HCT116 (cell line): Measurements from ENCODE around the gene CDH23. TPM values are rescaled to one million over a fixed set of nuclear protein-coding genes. Genes with fewer than 3 reads are reported as not detected.

Experiments used
- ATAC-seq: fragments of 200-7000 bp; cut with Tn5 transposase; 2 replicates; pipeline ENCODE4 v1.9.1; 2020; ENCODE audit warnings: mild to moderate bottlenecking, moderate library complexity
- BruUV-seq: library from RNA; stranded (reverse); fragments of 400-500 nt; replicated peaks from 2 replicates; lab custom pipeline; 2021; lab: Mats Ljungman, UMichigan
- CTCF ChIA-PET: fragments of 300-600 bp; sonication (Branson Sonifier 250); formaldehyde crosslinking; loops from one replicate; lab custom pipeline; 2021; ENCODE audit warnings: antibody characterized with exemption; lab: Charles Lee
- POLR2A ChIA-PET: fragments of 300-600, 350-600 bp; sonication (Branson Sonifier 250); formaldehyde crosslinking; loops from one replicate; lab custom pipeline; 2021; ENCODE audit warnings: antibody characterized with exemption; lab: Charles Lee
- RAD21 ChIA-PET, 2 experiments: fragments of 300-600 bp; sonication (Branson Sonifier 250); formaldehyde crosslinking; loops; one replicate each; lab custom pipeline; 2023; ENCODE audit warnings: low total read pairs in 2 of 2; ENCODE audit not compliant: uncharacterized antibody in 2 of 2, unreplicated experiment in 2 of 2, low non-redundant PET in 1 of 2; lab: Charles Lee
- DNase-seq: peaks from one replicate; pipeline ENCODE4 v3.0.0-alpha.2; 2010; ENCODE audit warnings: low read depth, low spot score
- H2AFZ ChIP-seq: fragments of 200-600 bp; shearing (Covaris generic), sonication (generic); 2 replicates; pipeline ENCODE4 v1.6.1; 2017; ENCODE audit warnings: low read depth, mixed run types, mixed read lengths, antibody characterized with exemption, low read length; ENCODE audit not compliant: poor library complexity, severe bottlenecking
- H3K27ac ChIP-seq: 2 replicates; pipeline ENCODE4 v1.5.1; 2012; ENCODE audit warnings: low read depth, low read length
- H3K27me3 ChIP-seq: fragments of 200-600 bp; sonication (generic); 2 replicates; pipeline ENCODE4 v1.6.1; 2016; ENCODE audit warnings: mixed run types, low read length, mixed read lengths; ENCODE audit not compliant: insufficient read depth
- H3K36me3 ChIP-seq, 2 experiments: fragments of 200-500 bp in 1 of 2; fragments of 200-600 bp in 1 of 2; sonication (Bioruptor generic) in 1 of 2; sonication (generic) in 1 of 2; 2 replicates each; pipeline versions ENCODE4 v1.5.1 to v1.6.1; 2014 to 2016; ENCODE audit warnings: low read length in 2 of 2, inconsistent platforms in 1 of 2, mixed read lengths in 1 of 2, mixed run types in 1 of 2; ENCODE audit not compliant: insufficient read depth in 2 of 2, control insufficient read depth in 1 of 2
- H3K4me1 ChIP-seq, 2 experiments: fragments of 200-600 bp in 1 of 2; sonication (generic) in 1 of 2; 2 replicates each; pipeline versions ENCODE4 v1.5.1 to v1.6.1; 2012 to 2017; ENCODE audit warnings: low read length in 2 of 2, inconsistent platforms in 1 of 2, mild to moderate bottlenecking in 1 of 2, mixed read lengths in 1 of 2, mixed run types in 1 of 2, moderate library complexity in 1 of 2; ENCODE audit not compliant: insufficient read depth in 2 of 2, control insufficient read depth in 1 of 2
- H3K4me2 ChIP-seq: fragments of 200-600 bp; sonication (generic); 2 replicates; pipeline ENCODE4 v1.6.1; 2017; ENCODE audit warnings: mixed run types, low read length, mixed read lengths
- H3K4me3 ChIP-seq, 2 experiments: fragments of 200-600 bp in 1 of 2; sonication (generic) in 1 of 2; replicated peaks in 1 of 2; 2 replicates each; pipeline ENCODE4 v1.5.1; 2011 to 2016; ENCODE audit warnings: low read length in 2 of 2, control low read depth in 1 of 2, low read depth in 1 of 2, mild to moderate bottlenecking in 1 of 2, mixed read lengths in 1 of 2, mixed run types in 1 of 2
- H3K79me2 ChIP-seq: fragments of 200-600 bp; sonication (generic); 2 replicates; pipeline ENCODE4 v1.6.1; 2017; ENCODE audit warnings: mild to moderate bottlenecking, mixed run types, low read length, moderate library complexity, mixed read lengths; ENCODE audit not compliant: insufficient read depth
- H3K9ac ChIP-seq: fragments of 200-600 bp; sonication (generic); 2 replicates; pipeline ENCODE4 v1.6.1; 2016; ENCODE audit warnings: low read length, mixed read lengths
- H3K9me2 ChIP-seq: fragments of 200-600 bp; sonication (generic), shearing (Covaris generic); 2 replicates; pipeline ENCODE4 v1.6.1; 2017; ENCODE audit warnings: mixed run types, mild to moderate bottlenecking, moderate library complexity; ENCODE audit not compliant: insufficient read depth
- H3K9me3 ChIP-seq, 2 experiments: fragments of 200-500 bp in 1 of 2; fragments of 200-600 bp in 1 of 2; sonication (Bioruptor generic) in 1 of 2; sonication (generic) in 1 of 2; 2 replicates each; pipeline ENCODE4 v1.6.1; 2014 to 2017; ENCODE audit warnings: low read length in 2 of 2, mixed read lengths in 2 of 2, inconsistent platforms in 1 of 2, low read depth in 1 of 2, mild to moderate bottlenecking in 1 of 2, mixed run types in 1 of 2, moderate library complexity in 1 of 2; ENCODE audit not compliant: control insufficient read depth in 1 of 2, insufficient read depth in 1 of 2
- H4K20me1 ChIP-seq: fragments of 200-600 bp; sonication (generic), shearing (Covaris generic); 2 replicates; pipeline ENCODE4 v1.6.1; 2017; ENCODE audit warnings: mixed run types, mild to moderate bottlenecking, moderate library complexity; ENCODE audit not compliant: insufficient read depth
- CBX3 ChIP-seq: IDR thresholded peaks from 2 replicates; pipeline ENCODE4 v1.6.1; 2012; ENCODE audit warnings: low read depth
- CEBPB ChIP-seq: IDR thresholded peaks from 2 replicates; pipeline ENCODE4 v1.6.1; 2012; ENCODE audit warnings: low read depth
- EGR1 ChIP-seq: IDR thresholded peaks from 2 replicates; pipeline ENCODE4 v1.6.1; 2012; ENCODE audit warnings: low read depth
- ELF1 ChIP-seq: IDR thresholded peaks from 2 replicates; pipeline ENCODE4 v1.6.1; 2012; ENCODE audit warnings: low read depth, borderline replicate concordance
- EZH2phosphoT487 ChIP-seq: fragments of 200-600 bp; IDR thresholded peaks from 2 replicates; pipeline ENCODE4 v1.6.1; 2018; ENCODE audit warnings: antibody characterized with exemption, borderline replicate concordance
- JUND ChIP-seq: IDR thresholded peaks from 2 replicates; pipeline ENCODE4 v1.6.1; 2012
- SIN3A ChIP-seq: IDR thresholded peaks from 2 replicates; pipeline ENCODE4 v1.6.1; 2012; ENCODE audit warnings: low read depth
- SP1 ChIP-seq: IDR thresholded peaks from 2 replicates; pipeline ENCODE4 v1.6.1; 2012; ENCODE audit warnings: low read depth
- SRF ChIP-seq: IDR thresholded peaks from 2 replicates; pipeline ENCODE4 v1.6.1; 2012; ENCODE audit warnings: low read depth
- ZNF274 ChIP-seq: fragments of 200-500 bp; sonication (Bioruptor generic); IDR thresholded peaks from 2 replicates; pipeline ENCODE4 v1.6.1; 2014; ENCODE audit warnings: mild to moderate bottlenecking, low read depth, low read length, inconsistent platforms
- intact Hi-C: fragments of 100-400 bp; cut with micrococcal nuclease; formaldehyde crosslinking; loops from 2 replicates; pipeline ENCODE4 v1.10.0; 2022
- total RNA-seq: library from RNA; stranded (reverse); gene quantifications from one replicate; pipeline ENCODE4 v1.2.1, GENCODE V29; 2021; ENCODE audit not compliant: unreplicated experiment
- TF ChIP-seq, protein P1 (sequence below): IDR thresholded peaks from 2 replicates; pipeline ENCODE4 v1.6.1; 2011; ENCODE audit warnings: mild to moderate bottlenecking, low read length, moderate library complexity; ENCODE audit not compliant: insufficient replicate concordance; ENCODE audit errors: extremely low read depth
- TF ChIP-seq, protein P2 (sequence below): IDR thresholded peaks from 2 replicates; pipeline ENCODE4 v1.6.1; 2012
- TF ChIP-seq, protein P3 (sequence below), 3 experiments: fragments of 200-600 bp in 1 of 3; sonication (generic) in 1 of 3; IDR thresholded peaks in 2 of 3; conservative IDR thresholded peaks in 1 of 3; 2 replicates each; pipeline ENCODE4 v1.5.1; 2012 to 2017; ENCODE audit warnings: low read depth in 2 of 3, low read length in 2 of 3, antibody characterized with exemption in 1 of 3, borderline replicate concordance in 1 of 3, control low read depth in 1 of 3, mild to moderate bottlenecking in 1 of 3, mixed read lengths in 1 of 3, mixed run types in 1 of 3, moderate library complexity in 1 of 3; ENCODE audit not compliant: insufficient read depth in 1 of 3

CDH23 gene
- total RNA-seq, 1 experiment from 2014 or later: not detected

DNA sequence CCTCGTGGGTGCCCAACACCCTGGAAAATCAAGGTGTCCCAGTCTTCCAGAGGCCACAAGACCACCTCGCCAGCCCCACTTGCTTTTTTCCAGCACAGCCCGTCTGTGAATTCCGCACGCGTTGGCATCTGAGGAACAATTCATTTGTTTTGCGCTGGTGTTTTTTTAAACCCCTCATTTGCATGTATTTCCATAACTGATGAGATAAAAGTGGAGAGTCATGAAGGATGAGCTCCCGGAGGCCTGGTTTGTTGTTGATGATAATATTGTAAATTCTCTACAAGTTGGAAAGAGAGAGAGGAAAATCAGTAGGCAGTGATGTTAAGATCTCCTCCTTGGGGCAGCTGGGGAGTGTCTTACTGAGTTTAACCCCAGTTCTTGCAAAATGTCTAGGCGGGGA lies 43.1 kb upstream of the CDH23 start (continued):
- TF ChIP-seq, protein P1, sequence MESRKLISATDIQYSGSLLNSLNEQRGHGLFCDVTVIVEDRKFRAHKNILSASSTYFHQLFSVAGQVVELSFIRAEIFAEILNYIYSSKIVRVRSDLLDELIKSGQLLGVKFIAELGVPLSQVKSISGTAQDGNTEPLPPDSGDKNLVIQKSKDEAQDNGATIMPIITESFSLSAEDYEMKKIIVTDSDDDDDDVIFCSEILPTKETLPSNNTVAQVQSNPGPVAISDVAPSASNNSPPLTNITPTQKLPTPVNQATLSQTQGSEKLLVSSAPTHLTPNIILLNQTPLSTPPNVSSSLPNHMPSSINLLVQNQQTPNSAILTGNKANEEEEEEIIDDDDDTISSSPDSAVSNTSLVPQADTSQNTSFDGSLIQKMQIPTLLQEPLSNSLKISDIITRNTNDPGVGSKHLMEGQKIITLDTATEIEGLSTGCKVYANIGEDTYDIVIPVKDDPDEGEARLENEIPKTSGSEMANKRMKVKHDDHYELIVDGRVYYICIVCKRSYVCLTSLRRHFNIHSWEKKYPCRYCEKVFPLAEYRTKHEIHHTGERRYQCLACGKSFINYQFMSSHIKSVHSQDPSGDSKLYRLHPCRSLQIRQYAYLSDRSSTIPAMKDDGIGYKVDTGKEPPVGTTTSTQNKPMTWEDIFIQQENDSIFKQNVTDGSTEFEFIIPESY: no peak
- TF ChIP-seq CEBPB (no peak), EGR1 (no peak), ELF1 (no peak), EZH2phosphoT487 (no peak)

DNA sequence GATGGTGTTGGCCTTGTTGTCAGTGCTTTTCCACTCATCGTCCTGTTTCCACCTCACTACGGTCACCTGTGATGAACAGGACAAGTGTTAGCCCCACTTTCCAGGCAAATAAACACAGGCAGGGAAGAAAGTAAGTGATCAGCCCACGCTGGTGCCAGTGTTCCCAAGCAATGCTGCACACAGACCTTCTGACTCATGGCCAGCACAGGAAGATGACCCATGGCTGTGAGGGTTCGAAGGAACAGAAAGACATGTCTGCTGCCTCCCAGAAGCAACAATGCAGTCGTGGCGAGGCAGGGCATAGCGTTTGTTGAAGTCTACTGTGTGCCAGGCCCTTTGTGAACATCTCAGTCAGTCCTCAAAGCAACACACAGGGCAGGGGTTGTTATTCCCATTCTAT lies 41.9 kb upstream of the CDH23 start:
- H3K4me2 ChIP-seq: no peak overlapping the region
- BruUV-seq: no TSS peak
- intact Hi-C loops: no loop called here
- H3K79me2 ChIP-seq: no peaks in the 10 kb centered on the region
- H3K27me3 ChIP-seq: no peaks in the 10 kb centered on the region
- H3K9me3 ChIP-seq: no peaks in the 10 kb centered on the region
- ChIA-PET RAD21 (no interaction called here), POLR2A (no interaction called here), CTCF (no interaction called here)
- DNase-seq: no peak
- ATAC-seq: no peak
- no peaks in the 10 kb centered on the region for H3K9me2 ChIP-seq
- TF ChIP-seq, protein P2, sequence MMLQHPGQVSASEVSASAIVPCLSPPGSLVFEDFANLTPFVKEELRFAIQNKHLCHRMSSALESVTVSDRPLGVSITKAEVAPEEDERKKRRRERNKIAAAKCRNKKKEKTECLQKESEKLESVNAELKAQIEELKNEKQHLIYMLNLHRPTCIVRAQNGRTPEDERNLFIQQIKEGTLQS: no peak
- TF ChIP-seq JUND (no peak), ZNF274 (no peak), SIN3A (no peak), CBX3 (no peak), SP1 (no peak), SRF (no peak)
- TF ChIP-seq, protein P3, sequence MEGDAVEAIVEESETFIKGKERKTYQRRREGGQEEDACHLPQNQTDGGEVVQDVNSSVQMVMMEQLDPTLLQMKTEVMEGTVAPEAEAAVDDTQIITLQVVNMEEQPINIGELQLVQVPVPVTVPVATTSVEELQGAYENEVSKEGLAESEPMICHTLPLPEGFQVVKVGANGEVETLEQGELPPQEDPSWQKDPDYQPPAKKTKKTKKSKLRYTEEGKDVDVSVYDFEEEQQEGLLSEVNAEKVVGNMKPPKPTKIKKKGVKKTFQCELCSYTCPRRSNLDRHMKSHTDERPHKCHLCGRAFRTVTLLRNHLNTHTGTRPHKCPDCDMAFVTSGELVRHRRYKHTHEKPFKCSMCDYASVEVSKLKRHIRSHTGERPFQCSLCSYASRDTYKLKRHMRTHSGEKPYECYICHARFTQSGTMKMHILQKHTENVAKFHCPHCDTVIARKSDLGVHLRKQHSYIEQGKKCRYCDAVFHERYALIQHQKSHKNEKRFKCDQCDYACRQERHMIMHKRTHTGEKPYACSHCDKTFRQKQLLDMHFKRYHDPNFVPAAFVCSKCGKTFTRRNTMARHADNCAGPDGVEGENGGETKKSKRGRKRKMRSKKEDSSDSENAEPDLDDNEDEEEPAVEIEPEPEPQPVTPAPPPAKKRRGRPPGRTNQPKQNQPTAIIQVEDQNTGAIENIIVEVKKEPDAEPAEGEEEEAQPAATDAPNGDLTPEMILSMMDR (IDR thresholded peaks at IDR 0.05 in 2 of 3, conservative IDR thresholded peaks at IDR 0.05 in 1 of 3; ENCODE audit: borderline replicate concordance in 1 of 3, insufficient read depth in 1 of 3, low read depth in 2 of 3, low read length in 2 of 3): no peak
- TF ChIP-seq, protein P1: no peak
- no peak overlapping the region for H2AFZ ChIP-seq
- no peaks in the 10 kb centered on the region; a peak in 1 of 4 replicates for H3K36me3 ChIP-seq
- H3K4me3 ChIP-seq: no peak overlapping the region
- H3K27ac ChIP-seq: no peak overlapping the region
- peaks cover 0 to 1% of the 10 kb centered on the region in 2 experiments; a peak in 2 of 4 replicates for H3K4me1 ChIP-seq
- H3K9ac ChIP-seq: no peak overlapping the region
- H4K20me1 ChIP-seq: no peaks in the 10 kb centered on the region
